Measurements from ENCODE around the gene DMRT3. TPM values are rescaled to one million over a fixed set of nuclear protein-coding genes. Genes with fewer than 3 reads are reported as not detected.
A peak's percentile ranks its signal among the peaks of the same experiment; 100 is the strongest.

Gene DMRT3
- total RNA-seq, 2 experiments from 2014 or later, result not detected

DNA sequence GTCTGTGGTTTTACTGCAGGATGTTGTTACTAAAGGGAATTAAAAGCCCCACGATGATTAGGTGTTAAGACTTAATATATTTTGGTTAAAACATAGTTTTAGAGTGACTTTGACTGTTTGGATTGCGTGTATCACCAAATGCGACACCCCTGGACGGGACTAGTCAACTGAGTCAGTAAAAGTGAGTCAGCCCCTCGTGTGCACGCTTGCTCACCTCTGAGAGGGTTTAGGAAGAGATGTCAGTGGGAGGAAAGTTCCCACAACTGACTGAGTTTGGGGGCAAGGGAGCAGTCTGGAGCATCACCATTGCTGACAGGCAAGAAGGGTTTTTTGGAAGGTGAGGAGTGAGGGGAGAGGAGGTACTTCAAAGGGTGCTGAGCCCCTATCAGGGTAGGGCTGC lies 14.4 kb upstream of the DMRT3 start:
- DNase-seq, result no peak
- Mint-ChIP-seq H3K27ac (no peak overlapping the region), H3K4me3 (no peak overlapping the region), H3K36me3 (ENCODE audit: low read depth) (no peaks in the 10 kb centered on the region), H3K4me1 (no peaks in the 10 kb centered on the region), H3K9me3 (no peaks in the 10 kb centered on the region), H3K27me3 (peaks cover 46% of the 10 kb centered on the region)
- ChIA-PET CTCF (no interaction called here), POLR2A (no interaction called here)

DNA sequence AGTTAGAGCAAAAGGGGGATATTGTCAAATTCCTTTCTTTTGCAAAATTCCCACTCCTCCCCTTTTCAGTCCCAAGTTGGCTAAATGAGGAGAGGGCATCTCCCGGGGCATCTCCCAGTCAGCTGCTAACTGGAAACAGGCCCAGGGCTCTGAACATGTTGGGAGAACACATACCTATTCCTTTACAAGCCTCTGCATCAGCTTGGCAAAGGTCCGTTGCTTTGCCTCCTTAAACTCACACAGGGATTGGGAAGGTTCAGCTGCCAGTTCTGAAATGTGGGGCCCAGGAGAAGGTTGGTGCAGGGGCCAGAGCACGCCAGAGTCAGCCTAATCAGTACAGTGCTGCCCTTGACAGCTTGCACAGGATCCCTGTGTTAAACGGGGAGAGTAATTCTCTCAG lies 11.0 kb upstream of the DMRT3 start:
- Mint-ChIP-seq H3K36me3 (ENCODE audit: low read depth) (peaks cover 4% of the 10 kb centered on the region), H3K9me3 (peaks cover 4% of the 10 kb centered on the region), H3K4me1 (peaks cover 7% of the 10 kb centered on the region), H3K4me3 (no peak overlapping the region), H3K27ac (no peak overlapping the region), H3K27me3 (peaks cover 76% of the 10 kb centered on the region)
- CTCF ChIA-PET, result interaction anchor here (1.2 kb wide), 1 partner anchor 44 kb away, joined by 3 read pairs; no protein-coding TSS in a partner anchor
- POLR2A ChIA-PET, result no interaction called here
- DNase-seq, result no peak

DNA sequence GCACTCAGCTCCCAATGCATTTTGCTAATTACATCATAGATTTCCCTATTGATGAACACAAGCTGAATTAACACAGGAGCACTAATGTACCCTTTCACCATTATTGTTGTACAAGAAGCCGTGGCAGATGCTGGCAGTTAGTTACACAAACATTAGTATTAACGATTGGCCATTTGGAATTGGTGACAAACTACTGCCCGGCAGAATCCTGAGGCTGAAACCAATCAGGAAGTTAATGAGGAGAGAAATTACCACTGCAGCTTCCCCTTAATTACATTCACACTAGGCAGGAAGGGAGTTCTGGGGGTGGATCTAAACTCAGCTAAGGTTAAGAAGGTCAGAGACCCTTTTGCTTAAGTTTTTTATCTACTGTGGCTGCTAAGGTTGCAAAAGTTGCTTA lies 9.6 kb upstream of the DMRT3 start:
- peaks cover 4% of the 10 kb centered on the region for H3K9me3 Mint-ChIP-seq
- peaks cover 7% of the 10 kb centered on the region for H3K4me1 Mint-ChIP-seq
- H3K36me3 Mint-ChIP-seq (ENCODE audit: low read depth), result peaks cover 4% of the 10 kb centered on the region
- ChIA-PET CTCF (interaction anchor here (1.5 kb wide), 1 partner anchor 15 kb away, joined by 3 read pairs; no protein-coding TSS in a partner anchor), POLR2A (no interaction called here)
- no peak overlapping the region for H3K27ac Mint-ChIP-seq
- H3K27me3 Mint-ChIP-seq, result peaks cover 80% of the 10 kb centered on the region
- DNase-seq, result no peak
- H3K4me3 Mint-ChIP-seq, result no peak overlapping the region

DNA sequence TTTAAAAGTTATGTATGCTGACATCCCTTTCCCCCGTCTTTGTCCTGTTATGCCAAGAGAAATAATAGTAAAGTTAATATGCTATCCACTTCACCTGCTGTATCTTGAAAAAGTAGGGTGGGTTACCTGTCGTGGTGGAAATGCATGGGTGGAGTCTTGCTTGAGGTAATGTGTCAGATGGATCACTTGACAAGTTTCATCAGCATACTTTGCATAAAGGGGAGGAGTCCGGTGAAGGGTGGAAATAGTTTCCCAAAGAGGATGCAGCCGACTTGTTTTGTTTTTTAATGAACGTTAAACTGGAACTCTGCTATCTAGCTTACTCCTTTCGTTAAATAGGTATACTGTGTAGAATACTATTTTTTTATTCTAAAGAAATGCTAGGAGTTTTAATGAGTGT lies 9.0 kb upstream of the DMRT3 start:
- Mint-ChIP-seq H3K9me3 (peaks cover 4% of the 10 kb centered on the region), H3K4me3 (no peak overlapping the region)
- POLR2A ChIA-PET, result no interaction called here

DNA sequence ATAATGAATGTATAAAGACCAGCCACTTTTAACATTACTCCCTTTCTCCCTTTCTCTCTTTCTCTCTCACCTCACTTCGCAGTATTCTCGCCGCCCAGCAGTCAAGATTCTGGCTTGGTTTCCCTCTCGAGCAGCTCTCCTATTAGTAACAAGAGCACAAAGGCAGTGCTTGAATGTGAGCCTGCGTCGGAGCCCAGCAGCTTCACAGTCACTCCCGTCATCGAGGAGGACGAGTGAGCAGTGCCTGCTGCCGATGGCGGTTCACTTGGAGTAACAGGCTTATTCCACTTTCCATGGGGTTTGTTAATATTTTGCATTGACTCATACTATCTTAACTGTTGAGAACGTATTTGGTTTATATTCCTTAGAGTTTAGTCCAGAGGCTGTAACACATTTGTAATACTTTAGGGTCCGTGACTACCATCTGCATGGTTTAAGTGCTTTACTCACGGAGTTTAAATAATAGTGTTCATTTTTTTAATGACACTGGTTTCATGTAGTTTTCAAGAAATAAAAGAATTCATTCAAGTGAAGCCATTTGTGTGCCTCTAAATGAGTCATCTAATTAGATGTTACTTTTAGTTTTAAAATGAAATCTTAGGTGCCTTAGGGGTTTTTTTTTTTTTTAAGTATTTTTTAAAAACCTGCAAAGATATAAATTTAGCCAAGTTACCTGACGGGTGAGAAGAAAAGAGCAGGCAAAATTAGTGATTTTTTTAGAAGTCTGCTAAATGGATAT lies 8.4 kb upstream of the DMRT3 start:
- Mint-ChIP-seq H3K4me3 (no peak overlapping the region), H3K27ac (no peak overlapping the region), H3K36me3 (ENCODE audit: low read depth) (peaks cover 4% of the 10 kb centered on the region), H3K27me3 (peaks cover 80% of the 10 kb centered on the region), H3K9me3 (peaks cover 4% of the 10 kb centered on the region), H3K4me1 (peaks cover 7% of the 10 kb centered on the region)
- POLR2A ChIA-PET, result no interaction called here
- no peak for DNase-seq
- CTCF ChIA-PET, result interaction anchor here (1.5 kb wide), 1 partner anchor 14 kb away, joined by 3 read pairs; no protein-coding TSS in a partner anchor

More for the DNA sequence above, 9.0 kb upstream of the DMRT3 start:
- peaks cover 7% of the 10 kb centered on the region for H3K4me1 Mint-ChIP-seq
- peaks cover 81% of the 10 kb centered on the region for H3K27me3 Mint-ChIP-seq
- no peak for DNase-seq
- CTCF ChIA-PET, result interaction anchor here (1.5 kb wide), 1 partner anchor 14 kb away, joined by 3 read pairs; no protein-coding TSS in a partner anchor
- no peak overlapping the region for H3K27ac Mint-ChIP-seq
- peaks cover 4% of the 10 kb centered on the region for H3K36me3 Mint-ChIP-seq (ENCODE audit: low read depth)

DNA sequence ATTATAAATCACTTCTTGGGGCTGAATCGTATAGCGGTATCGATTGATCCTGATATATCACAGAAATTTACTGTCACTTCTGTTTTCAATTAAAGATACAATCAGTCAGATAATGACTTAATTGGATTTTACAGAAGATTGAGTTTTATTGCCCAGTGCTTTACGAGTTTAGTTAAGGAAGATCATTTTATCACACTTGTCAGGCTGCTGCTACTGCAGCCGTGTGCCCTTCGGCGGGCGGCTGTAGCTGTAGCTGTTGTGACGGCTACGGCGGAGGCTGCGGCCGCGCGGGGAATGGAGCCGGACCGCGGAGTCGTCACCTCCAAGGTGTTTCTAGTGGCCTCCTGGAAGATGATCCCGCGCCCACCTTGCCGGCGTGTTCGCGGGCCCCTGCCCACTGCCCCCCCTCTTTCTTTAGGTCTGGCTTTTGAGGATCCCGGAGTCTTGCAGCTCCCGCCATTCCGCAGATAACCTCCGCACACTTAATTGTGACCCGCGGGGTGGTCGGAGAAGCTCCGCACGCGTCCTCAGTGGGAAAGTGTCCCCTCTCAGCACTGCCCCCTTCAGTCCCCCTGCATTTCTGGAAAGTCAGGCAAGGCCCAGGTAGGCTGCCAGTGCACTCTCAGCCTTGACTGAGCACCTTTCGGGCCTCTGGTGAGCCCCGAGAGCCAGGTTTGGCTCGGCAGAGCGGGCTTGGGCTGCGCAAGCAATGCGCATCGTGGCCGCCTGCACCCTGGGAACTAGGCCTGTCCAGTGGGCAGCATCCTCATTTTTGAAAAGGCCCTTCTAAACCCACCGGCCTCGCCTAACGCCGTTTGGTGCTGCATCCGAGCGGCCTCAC lies 6.9 kb upstream of the DMRT3 start:
- peak overlapping the region; percentile 11 for H3K27ac Mint-ChIP-seq
- H3K9me3 Mint-ChIP-seq, result peaks cover 4% of the 10 kb centered on the region
- ChIA-PET POLR2A (no interaction called here), CTCF (interaction anchor here (1.3 kb wide), 1 partner anchor 129 kb away, joined by 3 read pairs; no protein-coding TSS in a partner anchor)
- peaks cover 7% of the 10 kb centered on the region for H3K4me1 Mint-ChIP-seq
- no peak for DNase-seq
- peaks cover 4% of the 10 kb centered on the region for H3K36me3 Mint-ChIP-seq (ENCODE audit: low read depth)
- H3K4me3 Mint-ChIP-seq, result no peak overlapping the region
- H3K27me3 Mint-ChIP-seq, result peaks cover 85% of the 10 kb centered on the region

DNA sequence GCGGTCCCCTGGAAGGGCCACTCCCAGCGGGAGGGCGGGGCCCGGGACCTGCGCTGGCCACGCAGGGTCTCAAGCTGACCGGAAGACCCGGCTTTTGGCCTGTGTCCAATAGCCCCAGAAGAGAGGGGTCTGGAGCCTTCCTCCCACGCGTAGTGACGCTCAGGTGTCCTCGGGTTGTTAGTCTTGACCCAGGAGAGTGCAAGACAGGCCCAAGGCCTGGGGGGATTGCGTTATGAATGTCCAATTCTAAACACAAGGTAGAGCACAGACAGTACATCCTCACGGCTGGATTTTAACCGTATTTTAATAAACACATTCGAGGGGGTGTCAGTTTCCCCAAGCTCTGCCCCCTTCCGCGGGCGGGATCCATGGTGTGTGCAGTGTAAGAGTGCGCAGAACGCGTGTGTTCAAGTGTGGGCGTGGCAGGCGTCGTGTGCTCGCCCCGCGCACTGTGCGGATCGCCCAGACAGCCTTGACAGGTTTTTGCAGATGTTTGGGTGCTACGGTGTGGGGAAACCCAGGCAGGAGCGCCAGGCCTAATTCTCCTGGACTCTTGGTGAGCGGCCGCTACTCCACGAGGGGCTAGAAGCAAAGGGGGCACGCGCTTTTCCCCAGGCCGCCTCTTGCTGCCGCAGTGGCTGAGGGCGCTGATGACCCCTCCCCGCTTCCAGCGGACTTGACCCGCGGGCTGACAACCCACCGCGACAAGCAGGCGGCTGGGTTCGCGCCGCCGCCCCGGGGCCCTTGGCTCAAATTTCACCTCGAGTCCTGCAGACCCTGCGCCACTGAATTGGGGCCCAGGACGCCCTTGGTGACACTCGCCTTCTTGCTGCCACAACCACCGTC lies 6.1 kb upstream of the DMRT3 start:
- ChIA-PET CTCF (interaction anchor here (1.3 kb wide), 1 partner anchor 130 kb away, joined by 3 read pairs; no protein-coding TSS in a partner anchor), POLR2A (no interaction called here)
- Mint-ChIP-seq H3K4me1 (peaks cover 7% of the 10 kb centered on the region), H3K9me3 (peaks cover 4% of the 10 kb centered on the region), H3K27ac (peak overlapping the region; percentile 68), H3K36me3 (ENCODE audit: low read depth) (peaks cover 4% of the 10 kb centered on the region), H3K27me3 (peaks cover 85% of the 10 kb centered on the region), H3K4me3 (no peak overlapping the region)
- DNase-seq, result no peak

DNA sequence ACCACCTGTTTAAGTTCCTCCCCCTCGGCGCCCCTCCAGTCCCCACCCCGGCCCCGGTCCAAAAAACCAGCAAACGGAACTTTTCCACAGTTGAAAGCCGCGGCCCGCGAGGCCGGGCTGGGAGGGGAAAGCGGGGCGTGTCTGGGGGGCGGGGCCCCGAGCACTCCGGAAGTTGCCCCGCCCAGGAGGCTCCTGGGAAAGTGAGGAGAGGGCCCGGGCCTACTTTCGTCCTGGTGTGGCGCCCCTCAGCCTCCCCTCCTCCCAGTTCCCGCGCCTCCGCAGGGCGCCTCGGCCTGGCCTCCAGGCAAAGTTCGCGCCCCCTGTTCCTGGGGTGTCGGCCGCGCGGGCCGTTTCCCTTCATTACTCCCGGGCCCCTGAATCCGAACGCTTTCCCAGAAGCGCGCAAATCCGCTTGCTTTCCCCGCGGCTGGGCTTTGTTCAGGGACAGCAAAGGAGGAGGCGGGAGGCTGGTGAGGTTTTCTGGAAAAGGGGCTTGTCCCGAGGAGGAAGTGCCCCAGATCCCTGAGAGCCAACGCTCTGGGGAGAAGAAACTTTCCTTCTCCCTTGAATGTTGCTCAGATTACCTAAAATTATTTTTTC lies 4.5 kb upstream of the DMRT3 start:
- ChIA-PET CTCF (no interaction called here), POLR2A (no interaction called here)
- no peak overlapping the region for H3K4me3 Mint-ChIP-seq
- peaks cover 4% of the 10 kb centered on the region for H3K9me3 Mint-ChIP-seq
- no peak for DNase-seq
- peaks cover 10% of the 10 kb centered on the region for H3K4me1 Mint-ChIP-seq
- peaks cover 80% of the 10 kb centered on the region for H3K27me3 Mint-ChIP-seq
- peak overlapping the region; percentile 2 for H3K27ac Mint-ChIP-seq
- H3K36me3 Mint-ChIP-seq (ENCODE audit: low read depth), result peaks cover 6% of the 10 kb centered on the region

DNA sequence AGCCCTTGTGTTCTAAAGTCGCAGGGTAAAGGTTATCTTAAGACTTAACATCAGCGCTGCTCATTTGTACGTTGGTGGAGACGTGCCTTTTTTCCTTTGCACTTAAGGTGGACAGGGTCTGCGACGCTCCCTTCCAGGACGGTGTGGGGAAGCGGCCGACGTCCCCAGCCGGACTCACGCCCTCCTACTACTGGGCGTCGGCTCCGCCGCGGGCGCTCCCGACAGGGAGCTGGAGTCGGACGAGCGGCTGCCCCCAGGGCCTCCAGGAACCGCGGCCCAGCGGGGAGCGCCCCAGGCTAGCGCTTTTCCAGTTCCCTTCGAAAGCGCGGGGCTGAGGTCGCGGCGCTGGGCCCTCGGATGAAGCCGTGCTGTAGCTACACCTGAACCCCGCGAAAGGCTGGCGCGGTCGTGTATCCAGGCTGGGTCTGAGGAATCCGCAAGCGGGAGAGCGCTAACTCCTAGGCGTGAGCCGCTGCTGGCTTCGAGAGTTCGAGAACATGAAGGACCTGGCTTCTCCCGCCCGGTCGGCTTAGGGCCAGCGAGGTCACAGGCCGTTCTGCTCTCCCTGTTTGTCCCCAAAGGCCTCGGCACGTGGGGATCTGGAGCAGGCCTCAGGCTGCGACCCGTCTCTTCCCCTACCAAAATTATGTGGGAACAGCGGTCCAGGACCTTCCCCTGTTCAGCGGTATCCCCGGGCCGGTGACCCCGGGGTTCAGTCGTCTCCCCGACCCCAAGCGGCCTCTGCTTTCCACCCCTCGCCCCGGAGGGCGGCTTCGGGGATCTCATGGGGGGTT lies 3.8 kb upstream of the DMRT3 start:
- peaks cover 4% of the 10 kb centered on the region for H3K9me3 Mint-ChIP-seq
- H3K27me3 Mint-ChIP-seq, result peaks cover 77% of the 10 kb centered on the region
- no peak overlapping the region for H3K4me3 Mint-ChIP-seq
- peaks cover 10% of the 10 kb centered on the region for H3K4me1 Mint-ChIP-seq
- peaks cover 6% of the 10 kb centered on the region for H3K36me3 Mint-ChIP-seq (ENCODE audit: low read depth)
- ChIA-PET CTCF (no interaction called here), POLR2A (no interaction called here)
- no peak overlapping the region for H3K27ac Mint-ChIP-seq
- no peak for DNase-seq

DNA sequence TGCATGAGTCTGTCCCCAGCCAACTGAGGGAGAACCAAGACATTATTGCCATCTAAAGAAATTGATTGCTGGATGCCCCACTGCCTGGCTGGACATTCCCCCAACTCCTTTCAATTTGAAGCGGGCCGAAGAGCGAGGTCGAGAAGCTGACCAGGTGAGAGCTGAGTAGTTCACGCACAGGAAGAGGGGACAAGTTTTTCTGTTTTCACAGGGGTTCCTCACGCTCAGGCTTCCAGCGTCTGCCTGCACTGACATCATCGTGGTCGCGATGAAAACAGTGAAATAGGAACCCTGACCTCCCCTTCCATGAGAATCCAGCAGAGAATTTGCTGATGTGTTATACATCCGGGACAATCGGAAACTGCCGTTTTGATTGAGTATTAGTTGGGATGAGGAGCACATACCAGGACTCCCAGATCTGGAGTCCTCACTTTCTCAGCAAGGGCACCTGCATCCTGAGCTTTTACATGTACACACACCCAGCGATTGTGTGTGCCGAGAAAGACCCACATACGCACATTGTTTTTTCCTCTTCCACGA lies 3.1 kb upstream of the DMRT3 start:
- CTCF ChIA-PET, result no interaction called here
- peaks cover 77% of the 10 kb centered on the region for H3K27me3 Mint-ChIP-seq
- H3K4me1 Mint-ChIP-seq, result peaks cover 7% of the 10 kb centered on the region
- H3K9me3 Mint-ChIP-seq, result peaks cover 4% of the 10 kb centered on the region
- H3K27ac Mint-ChIP-seq, result peak overlapping the region; percentile 10
- no peak overlapping the region for H3K4me3 Mint-ChIP-seq
- DNase-seq, result no peak
- POLR2A ChIA-PET, result no interaction called here
- H3K36me3 Mint-ChIP-seq (ENCODE audit: low read depth), result peaks cover 6% of the 10 kb centered on the region

DNA sequence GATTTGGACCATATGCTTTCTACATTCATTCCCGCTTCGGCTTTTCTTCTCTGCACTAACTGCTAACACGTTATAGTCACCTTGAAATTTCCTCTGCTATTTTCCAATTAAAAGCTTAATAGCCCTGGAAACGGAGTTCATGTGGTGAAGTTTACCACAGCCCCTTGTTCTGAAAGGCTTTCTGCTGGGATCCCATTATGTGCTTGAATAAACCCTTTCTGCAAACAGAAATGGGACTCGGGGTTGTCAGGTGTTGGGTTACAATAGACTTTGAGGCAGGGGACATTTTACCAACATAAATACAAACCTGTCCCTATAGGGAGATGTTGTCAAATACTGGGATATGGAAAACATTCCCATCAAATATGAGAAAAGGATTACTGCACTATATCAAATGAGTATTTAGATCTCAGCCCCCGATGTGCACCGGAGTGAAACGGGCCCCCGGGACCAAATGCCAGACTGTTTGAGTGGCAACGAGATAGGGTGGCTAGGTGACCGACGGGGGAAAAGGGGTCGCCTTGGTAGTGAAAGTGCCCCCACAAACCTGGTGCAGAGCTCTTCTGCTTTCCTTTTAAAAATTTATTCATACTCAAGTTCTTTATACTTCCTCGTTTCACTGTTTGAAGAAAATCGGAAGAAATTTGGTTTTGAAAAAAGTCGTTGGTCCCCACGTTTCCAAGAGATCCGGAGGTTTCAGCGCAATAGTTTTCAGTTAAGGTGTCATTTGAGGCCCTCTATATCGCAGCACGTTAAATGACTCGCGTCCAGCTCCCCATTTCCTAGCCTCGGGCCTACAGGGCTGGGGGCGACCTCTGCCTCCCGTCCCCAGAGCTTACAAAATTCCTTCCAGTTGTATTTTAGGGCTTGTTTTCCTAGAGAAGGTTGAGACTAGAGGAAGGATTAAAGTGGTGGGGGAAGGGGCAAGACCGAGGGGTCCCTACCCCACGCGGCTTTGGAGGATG lies 2.1 kb upstream of the DMRT3 start:
- peaks cover 3% of the 10 kb centered on the region for H3K36me3 Mint-ChIP-seq (ENCODE audit: low read depth)
- peaks cover 4% of the 10 kb centered on the region for H3K9me3 Mint-ChIP-seq
- H3K4me1 Mint-ChIP-seq, result peaks cover 4% of the 10 kb centered on the region
- ChIA-PET POLR2A (no interaction called here), CTCF (no interaction called here)
- H3K27me3 Mint-ChIP-seq, result peaks cover 76% of the 10 kb centered on the region
- peak overlapping the region; percentile 14 for H3K27ac Mint-ChIP-seq
- DNase-seq, result no peak
- H3K4me3 Mint-ChIP-seq, result no peak overlapping the region

All from activated CD4-positive, alpha-beta T cell treated with anti-CD3 and anti-CD28 coated beads, Interleukin-2, amount 10 ng/mL, durations not matched to agents 7 days and 5 days (primary cell).